Vagina (tissue), 2 donors: ENCODE data around the gene CUX1.

ENCODE experiments used
- CTCF ChIP-seq, 3 experiments: fragments of 450-650 bp in 2 of 3; fragments of 200-600 bp in 1 of 3; sonication (generic) in 1 of 3; IDR thresholded peaks; one replicate each; pipeline ENCODE4 v1.5.1; 2017 to 2019; ENCODE audit warnings: antibody characterized with exemption in 3 of 3, mild to moderate bottlenecking in 2 of 3, moderate library complexity in 2 of 3
- POLR2A ChIP-seq, 2 donors: fragments of 450-650 bp; IDR thresholded peaks; one replicate each; pipeline ENCODE4 v1.6.1; 2017; ENCODE audit warnings: antibody characterized with exemption in 2 of 2, mild to moderate bottlenecking in 2 of 2, moderate library complexity in 2 of 2

GRCh38 chr7:102029616-102030015, 212.2 kb downstream of the CUX1 start:
- TF ChIP-seq POLR2A (IDR thresholded peaks at IDR 0.05) = no peak
- TF ChIP-seq CTCF (IDR thresholded peaks at IDR 0.05) = no peak
